IPS-NIHi11 (cell line): ENCODE measurements around the gene OR7D2.
A peak's percentile ranks its signal among the peaks of the same experiment; 100 is the strongest.

ENCODE experiments used
- DNase-seq: peaks from one replicate; pipeline ENCODE4 v3.0.0; 2012; ENCODE audit warnings: mixed read lengths, low spot score

Gene OR7D2

GRCh38 chr19:9205501-9206113, 26.8 kb downstream of the OR7D2 start:
- peak; percentile 63 for DNase-seq

GRCh38 chr19:9219489-9219888, 40.7 kb downstream of the OR7D2 start, which contains the start of gene OR7D4:
Gene OR7D4 (minus strand): TSS chr19:9219589. CDS start chr19:9214837, 4,752 bp downstream.
- DNase-seq: no peak
